Measurements from ENCODE around the gene EIF4E1B.

GRCh38 chr5:176656467-176656990 lies 26.1 kb downstream of the EIF4E1B start:
- TF ChIP-seq CTCF (IDR thresholded peaks at IDR 0.05) (no peak), POLR2A (IDR thresholded peaks at IDR 0.05) (no peak)

Data from lower leg skin (tissue), 3 donors.